Gastrocnemius medialis (tissue), 4 donors: ENCODE measurements around the gene CST6.

Experiments
- POLR2A ChIP-seq, 2 donors: fragments of 450-650 bp; IDR thresholded peaks; one replicate each; pipeline ENCODE4 v1.6.1; 2017; ENCODE audit warnings: antibody characterized with exemption in 2 of 2, mild to moderate bottlenecking in 2 of 2, moderate library complexity in 2 of 2
- TF ChIP-seq, protein P1 (sequence below), 5 experiments: fragments of 450-650 bp in 3 of 5; fragments of 200-600 bp in 2 of 5; sonication (generic) in 2 of 5; IDR thresholded peaks in 4 of 5; conservative IDR thresholded peaks in 1 of 5; 1 replicate in 4 of 5; 2 replicates in 1 of 5; pipeline ENCODE4 v1.5.1; 2016 to 2019; ENCODE audit warnings: antibody characterized with exemption in 5 of 5, mild to moderate bottlenecking in 3 of 5, moderate library complexity in 3 of 5

DNA sequence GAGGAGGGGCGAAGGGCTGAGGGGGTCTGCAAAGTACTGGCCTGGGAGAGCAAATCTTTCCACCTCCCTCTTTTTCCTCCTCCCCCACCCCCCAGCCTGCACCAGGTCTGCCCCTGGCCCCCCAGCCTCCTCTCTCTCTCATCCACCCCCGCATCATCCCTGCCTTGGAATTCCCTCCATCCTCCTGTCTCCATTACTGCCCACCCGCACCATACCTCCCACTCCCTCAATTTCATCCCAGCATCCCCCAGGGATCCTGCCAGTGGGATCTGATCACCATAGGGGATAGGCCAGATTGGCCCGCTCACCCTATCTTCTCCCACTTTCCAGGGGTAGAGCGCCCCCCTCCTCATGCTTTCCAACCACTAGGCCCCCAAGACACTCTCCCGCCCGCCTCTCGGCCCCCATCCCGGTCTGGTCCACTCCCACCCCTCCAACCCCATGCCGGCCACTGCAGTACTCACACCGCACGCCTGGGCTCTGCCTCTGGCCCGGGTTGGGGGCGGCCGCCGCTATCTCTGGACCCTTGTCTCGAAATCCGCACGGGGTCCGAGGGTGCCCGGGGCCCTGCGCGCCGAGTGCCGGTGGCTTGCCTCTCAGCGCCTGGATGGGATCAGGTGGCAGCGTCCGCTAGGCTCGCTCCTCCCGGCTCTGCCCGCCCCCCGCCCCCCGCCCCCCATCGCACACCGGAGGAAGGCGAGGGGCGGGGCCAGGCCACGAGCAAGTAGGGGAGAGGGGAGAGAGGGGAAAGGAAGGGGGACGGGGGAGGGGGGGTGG lies 36.9 kb downstream of the CST6 start, which contains the start of gene GAL3ST3:
- TF ChIP-seq POLR2A (IDR thresholded peaks at IDR 0.05) = no peak
- TF ChIP-seq, protein P1, sequence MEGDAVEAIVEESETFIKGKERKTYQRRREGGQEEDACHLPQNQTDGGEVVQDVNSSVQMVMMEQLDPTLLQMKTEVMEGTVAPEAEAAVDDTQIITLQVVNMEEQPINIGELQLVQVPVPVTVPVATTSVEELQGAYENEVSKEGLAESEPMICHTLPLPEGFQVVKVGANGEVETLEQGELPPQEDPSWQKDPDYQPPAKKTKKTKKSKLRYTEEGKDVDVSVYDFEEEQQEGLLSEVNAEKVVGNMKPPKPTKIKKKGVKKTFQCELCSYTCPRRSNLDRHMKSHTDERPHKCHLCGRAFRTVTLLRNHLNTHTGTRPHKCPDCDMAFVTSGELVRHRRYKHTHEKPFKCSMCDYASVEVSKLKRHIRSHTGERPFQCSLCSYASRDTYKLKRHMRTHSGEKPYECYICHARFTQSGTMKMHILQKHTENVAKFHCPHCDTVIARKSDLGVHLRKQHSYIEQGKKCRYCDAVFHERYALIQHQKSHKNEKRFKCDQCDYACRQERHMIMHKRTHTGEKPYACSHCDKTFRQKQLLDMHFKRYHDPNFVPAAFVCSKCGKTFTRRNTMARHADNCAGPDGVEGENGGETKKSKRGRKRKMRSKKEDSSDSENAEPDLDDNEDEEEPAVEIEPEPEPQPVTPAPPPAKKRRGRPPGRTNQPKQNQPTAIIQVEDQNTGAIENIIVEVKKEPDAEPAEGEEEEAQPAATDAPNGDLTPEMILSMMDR (IDR thresholded peaks at IDR 0.05 in 4 of 5, conservative IDR thresholded peaks at IDR 0.05 in 1 of 5) = no peak
